Calu3 (cell line): Measurements from ENCODE around the gene WDR55. TPM values are rescaled to one million over a fixed set of nuclear protein-coding genes. Genes with fewer than 3 reads are reported as not detected.
"Not testable (repeated sequence)": the region's sequence is repeated elsewhere in the genome, so short reads cannot be mapped to it uniquely, and the experiment has no call there.

Experiments
- BruUV-seq: library from RNA; stranded (reverse); fragments of 400-500 nt; replicated peaks from 2 replicates; lab custom pipeline; 2021; lab: Mats Ljungman, UMichigan
- CTCF ChIA-PET: fragments of 300-600 bp; sonication (Branson Sonifier 250); formaldehyde crosslinking; loops from one replicate; lab custom pipeline; 2022; ENCODE audit warnings: antibody characterized with exemption; lab: Charles Lee
- DNase-seq: peaks from one replicate; pipeline ENCODE4 v3.0.0; 2022
- H3K27ac Mint-ChIP-seq: one replicate; pipeline ENCODE4 v1.8.0; 2022; ENCODE audit warnings: mixed read lengths; ENCODE audit not compliant: unreplicated experiment
- H3K27me3 Mint-ChIP-seq: one replicate; pipeline ENCODE4 v1.8.0; 2022; ENCODE audit warnings: mixed read lengths; ENCODE audit not compliant: unreplicated experiment
- H3K36me3 Mint-ChIP-seq: one replicate; pipeline ENCODE4 v1.8.0; 2022; ENCODE audit warnings: mild to moderate bottlenecking, moderate library complexity, mixed read lengths; ENCODE audit not compliant: insufficient read depth, unreplicated experiment
- H3K4me1 Mint-ChIP-seq: one replicate; pipeline ENCODE4 v1.8.0; 2022; ENCODE audit warnings: mild to moderate bottlenecking, low read depth, mixed read lengths; ENCODE audit not compliant: unreplicated experiment
- H3K4me3 Mint-ChIP-seq: one replicate; pipeline ENCODE4 v1.8.0; 2022; ENCODE audit warnings: mild to moderate bottlenecking, low read depth, moderate library complexity, mixed read lengths; ENCODE audit not compliant: unreplicated experiment
- H3K9me3 Mint-ChIP-seq: one replicate; pipeline ENCODE4 v1.8.0; 2022; ENCODE audit warnings: low read depth, mixed read lengths; ENCODE audit not compliant: unreplicated experiment
- intact Hi-C: fragments of 100-400 bp; cut with micrococcal nuclease; formaldehyde crosslinking; loops from one replicate; pipeline ENCODE4 v1.10.0; 2022; ENCODE audit not compliant: unreplicated experiment
- total RNA-seq: library from RNA; stranded (reverse); gene quantifications from 2 replicates; pipeline ENCODE4 v1.2.3, GENCODE V29; 2022
- TF ChIP-seq, protein P1 (sequence below): fragments of 200-600 bp; IDR thresholded peaks from one replicate; pipeline ENCODE4 v1.8.0; 2022; ENCODE audit warnings: antibody characterized with exemption; ENCODE audit not compliant: unreplicated experiment

WDR55 gene
- total RNA-seq, 1 experiment from 2014 or later = 54.2 TPM

DNA sequence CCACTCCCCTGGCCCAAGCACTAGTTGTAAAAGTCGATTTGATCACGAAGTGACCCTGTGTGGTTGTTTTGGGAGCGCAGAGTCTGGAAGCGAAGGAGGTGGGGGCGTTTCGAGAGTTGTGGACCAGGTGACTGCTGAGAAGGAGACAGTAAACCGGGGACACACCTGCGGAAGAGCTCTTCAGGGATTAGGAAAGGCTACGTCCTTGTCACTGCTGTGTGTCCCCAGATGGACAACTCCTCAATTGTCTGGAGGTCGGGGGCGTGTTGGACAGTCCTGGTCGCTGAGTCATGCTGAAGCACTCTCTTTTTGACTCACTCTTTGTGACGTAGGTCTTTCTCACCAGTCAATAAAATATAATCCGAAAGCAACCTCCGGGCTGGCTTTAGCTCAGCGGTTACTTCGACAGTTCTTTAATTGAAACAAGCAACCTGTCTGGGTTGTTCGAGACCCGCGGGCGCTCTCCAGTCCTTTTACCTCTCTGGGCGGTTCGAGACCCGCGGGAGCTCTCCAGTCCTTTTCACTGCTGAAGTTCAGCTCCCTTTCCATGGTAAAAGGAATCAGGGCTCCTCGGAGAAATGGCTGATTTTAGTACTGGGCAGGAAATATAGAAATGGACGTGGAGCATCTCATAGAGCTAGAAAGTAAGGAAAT, 46.3 kb downstream of the WDR55 start:
- BruUV-seq = TSS peak; percentile 74
- Mint-ChIP-seq H3K27me3 (peaks cover 12% of the 10 kb centered on the region), H3K9me3 (no peaks in the 10 kb centered on the region), H3K27ac (peak overlapping the region; percentile 100), H3K36me3 (peaks cover 51% of the 10 kb centered on the region), H3K4me3 (peak overlapping the region; percentile 99), H3K4me1 (peaks cover 32% of the 10 kb centered on the region)
- TF ChIP-seq, protein P1, sequence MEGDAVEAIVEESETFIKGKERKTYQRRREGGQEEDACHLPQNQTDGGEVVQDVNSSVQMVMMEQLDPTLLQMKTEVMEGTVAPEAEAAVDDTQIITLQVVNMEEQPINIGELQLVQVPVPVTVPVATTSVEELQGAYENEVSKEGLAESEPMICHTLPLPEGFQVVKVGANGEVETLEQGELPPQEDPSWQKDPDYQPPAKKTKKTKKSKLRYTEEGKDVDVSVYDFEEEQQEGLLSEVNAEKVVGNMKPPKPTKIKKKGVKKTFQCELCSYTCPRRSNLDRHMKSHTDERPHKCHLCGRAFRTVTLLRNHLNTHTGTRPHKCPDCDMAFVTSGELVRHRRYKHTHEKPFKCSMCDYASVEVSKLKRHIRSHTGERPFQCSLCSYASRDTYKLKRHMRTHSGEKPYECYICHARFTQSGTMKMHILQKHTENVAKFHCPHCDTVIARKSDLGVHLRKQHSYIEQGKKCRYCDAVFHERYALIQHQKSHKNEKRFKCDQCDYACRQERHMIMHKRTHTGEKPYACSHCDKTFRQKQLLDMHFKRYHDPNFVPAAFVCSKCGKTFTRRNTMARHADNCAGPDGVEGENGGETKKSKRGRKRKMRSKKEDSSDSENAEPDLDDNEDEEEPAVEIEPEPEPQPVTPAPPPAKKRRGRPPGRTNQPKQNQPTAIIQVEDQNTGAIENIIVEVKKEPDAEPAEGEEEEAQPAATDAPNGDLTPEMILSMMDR = no peak
- intact Hi-C loops = loop anchor here (5.0 to 10.0 kb wide), 3 partner anchors 156 to 854 kb away; partner anchors contain the start of gene SRA1
- CTCF ChIA-PET = interaction anchor here (0.5 to 1.7 kb wide), 11 partner anchors 8 to 881 kb away, joined by 3 to 25 read pairs (median 4); partner anchors contain the start of genes EIF4EBP3, HARS1, HARS2 and IK
- peak; percentile 97 for DNase-seq

DNA sequence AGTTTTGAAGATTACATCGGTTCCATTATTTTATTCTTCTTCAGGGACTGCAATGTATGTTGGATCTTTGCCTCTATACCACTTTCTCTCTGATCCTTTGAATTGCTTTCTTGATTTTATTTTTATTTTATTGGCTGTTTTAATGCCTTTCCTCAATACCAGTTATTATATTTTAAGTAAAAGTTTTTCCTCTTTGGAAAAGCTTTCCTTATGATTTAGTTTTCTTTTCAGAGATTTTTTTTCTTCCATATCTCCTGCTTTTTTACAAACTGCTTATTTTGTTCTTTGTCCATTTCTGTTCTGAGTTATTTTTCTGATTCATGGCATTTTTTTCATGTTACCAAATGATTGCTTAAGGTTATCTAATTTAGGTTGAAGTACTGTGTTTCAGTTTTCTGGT, 47.1 kb downstream of the WDR55 start:
- H3K4me3 Mint-ChIP-seq = peak overlapping the region; percentile 99
- H3K4me1 Mint-ChIP-seq = peaks cover 32% of the 10 kb centered on the region
- intact Hi-C loops = loop anchor here (5.0 to 10.0 kb wide), 3 partner anchors 157 to 853 kb away; partner anchors contain the start of gene SRA1
- no peaks in the 10 kb centered on the region for H3K9me3 Mint-ChIP-seq
- CTCF ChIA-PET = interaction anchor here (1.1 to 1.7 kb wide), 2 partner anchors 8 to 135 kb away, joined by 3 to 25 read pairs; no protein-coding TSS in a partner anchor
- H3K27ac Mint-ChIP-seq = peak overlapping the region; percentile 100
- peaks cover 46% of the 10 kb centered on the region for H3K36me3 Mint-ChIP-seq
- no TSS peak for BruUV-seq
- DNase-seq = no peak
- TF ChIP-seq, protein P1 = no peak
- H3K27me3 Mint-ChIP-seq = peaks cover 12% of the 10 kb centered on the region

DNA sequence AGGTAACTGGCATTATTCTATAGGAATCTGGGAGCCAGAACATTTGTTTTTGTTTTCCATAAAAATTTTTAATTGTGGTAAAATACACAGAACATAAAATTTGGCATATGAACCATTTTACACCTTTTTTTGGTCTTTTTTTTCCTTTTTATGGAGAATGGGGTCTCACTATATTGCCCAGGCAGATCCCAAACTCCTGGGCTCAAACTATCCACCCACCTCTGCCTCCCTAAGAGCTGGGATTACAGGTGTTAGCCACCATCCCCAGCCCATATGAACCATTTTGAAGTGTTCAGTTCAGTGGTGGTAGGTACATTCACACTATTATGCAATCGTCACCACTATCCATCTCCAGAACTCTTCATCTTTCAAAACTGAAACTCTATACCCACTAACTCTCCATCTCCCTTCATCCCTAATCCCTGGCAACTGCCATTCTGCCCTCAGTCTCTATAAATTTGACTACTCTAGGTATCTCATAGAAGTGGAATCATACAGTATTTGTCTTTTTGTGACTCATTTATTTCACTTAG, 48.9 kb downstream of the WDR55 start:
- H3K27ac Mint-ChIP-seq = no peak overlapping the region
- DNase-seq = no peak
- peaks cover 40% of the 10 kb centered on the region for H3K4me1 Mint-ChIP-seq
- TF ChIP-seq, protein P1 = no peak
- H3K36me3 Mint-ChIP-seq = peaks cover 42% of the 10 kb centered on the region
- no peak overlapping the region for H3K4me3 Mint-ChIP-seq
- no peaks in the 10 kb centered on the region for H3K9me3 Mint-ChIP-seq
- peaks cover 12% of the 10 kb centered on the region for H3K27me3 Mint-ChIP-seq
- CTCF ChIA-PET = no interaction called here
- intact Hi-C loops = loop anchor here (5.0 to 10.0 kb wide), 3 partner anchors 159 to 851 kb away; partner anchors contain the start of gene SRA1
- BruUV-seq = no TSS peak

DNA sequence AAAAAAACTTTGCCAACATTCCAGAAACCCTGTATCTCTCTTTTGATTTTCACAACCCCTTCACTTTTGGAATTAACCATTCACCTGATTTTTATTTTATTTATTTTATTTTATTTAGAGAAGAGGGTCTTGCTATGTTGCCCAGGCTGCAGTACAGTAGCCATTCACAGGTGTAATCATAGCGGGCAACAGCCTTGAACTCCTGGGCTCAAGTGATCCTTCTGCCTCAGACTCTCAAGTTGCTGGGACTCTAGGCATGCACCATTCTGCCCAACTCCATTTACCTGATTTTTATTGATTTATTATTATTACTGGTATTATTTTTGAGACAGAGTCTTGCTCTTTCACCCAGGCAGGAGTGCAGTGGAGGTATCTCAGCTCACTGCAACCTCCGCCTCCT, 51.5 kb downstream of the WDR55 start:
- intact Hi-C loops = loop anchor here (5.0 to 10.0 kb wide), 3 partner anchors 161 to 849 kb away; partner anchors contain the start of gene SRA1
- DNase-seq, H3K27ac Mint-ChIP-seq, H3K27me3 Mint-ChIP-seq, H3K4me3 Mint-ChIP-seq, CTCF ChIA-PET, H3K9me3 Mint-ChIP-seq, BruUV-seq: not testable (repeated sequence)
- H3K36me3 Mint-ChIP-seq = peaks cover 33% of the 10 kb centered on the region
- peaks cover 33% of the 10 kb centered on the region for H3K4me1 Mint-ChIP-seq
